DOHH2 (cell line): Measurements from ENCODE around the gene OSBPL8.

Experiments used
- H3F3A ChIP-seq: fragments of 200-600 bp; sonication (generic), shearing (Covaris generic); 2 replicates; pipeline ENCODE4 v1.6.0; 2016; ENCODE audit warnings: antibody characterized with exemption, mild to moderate bottlenecking; ENCODE audit not compliant: control insufficient read depth, insufficient read depth
- H3K27ac ChIP-seq: fragments of 200-600 bp; sonication (generic); 2 replicates; pipeline ENCODE4 v1.5.1; 2014; ENCODE audit warnings: low read depth, mild to moderate bottlenecking, low read length, moderate library complexity
- H3K27me3 ChIP-seq: fragments of 200-600 bp; sonication (generic); 2 replicates; pipeline ENCODE4 v1.6.1; 2014; ENCODE audit warnings: mild to moderate bottlenecking, low read length, mixed read lengths; ENCODE audit not compliant: control insufficient read depth
- H3K36me3 ChIP-seq: fragments of 200-600 bp; sonication (generic); 2 replicates; pipeline ENCODE4 v1.6.1; 2014; ENCODE audit warnings: mild to moderate bottlenecking, low read length, moderate library complexity, mixed read lengths; ENCODE audit not compliant: control insufficient read depth
- H3K4me1 ChIP-seq: fragments of 200-600 bp; sonication (generic); 2 replicates; pipeline ENCODE4 v1.6.1; 2014; ENCODE audit warnings: mild to moderate bottlenecking, low read length, mixed read lengths; ENCODE audit not compliant: control insufficient read depth
- H3K4me2 ChIP-seq: fragments of 200-600 bp; sonication (generic); 2 replicates; pipeline ENCODE4 v1.6.0; 2014; ENCODE audit warnings: mild to moderate bottlenecking, low read length, moderate library complexity
- H3K4me3 ChIP-seq: fragments of 200-600 bp; sonication (generic); 2 replicates; pipeline ENCODE4 v1.5.1; 2014; ENCODE audit warnings: mild to moderate bottlenecking, low read length, mixed read lengths
- H3K79me2 ChIP-seq: fragments of 200-600 bp; sonication (generic); 2 replicates; pipeline ENCODE4 v1.6.1; 2014; ENCODE audit warnings: mild to moderate bottlenecking, low read length, mixed read lengths; ENCODE audit not compliant: control insufficient read depth
- H3K9me2 ChIP-seq: fragments of 200-600 bp; sonication (generic); replicated peaks from 2 replicates; pipeline ENCODE4 v1.6.1; 2014; ENCODE audit warnings: mild to moderate bottlenecking, low read length, mixed read lengths; ENCODE audit not compliant: control insufficient read depth
- H3K9me3 ChIP-seq: fragments of 200-600 bp; sonication (generic); 2 replicates; pipeline ENCODE4 v1.6.1; 2014; ENCODE audit warnings: antibody characterized with exemption, low read length, mixed read lengths; ENCODE audit not compliant: control insufficient read depth, insufficient read depth
- H4K20me1 ChIP-seq: fragments of 200-600 bp; sonication (generic); 2 replicates; pipeline ENCODE4 v1.6.0; 2014; ENCODE audit warnings: low read depth, mild to moderate bottlenecking, antibody characterized with exemption, low read length, moderate library complexity; ENCODE audit not compliant: control insufficient read depth, insufficient read depth
- CTCF ChIP-seq: fragments of 200-600 bp; sonication (generic); IDR thresholded peaks from one replicate; pipeline ENCODE4 v1.5.1; 2014; ENCODE audit warnings: antibody characterized with exemption, mild to moderate bottlenecking, low read depth, low read length; ENCODE audit not compliant: poor library complexity, severe bottlenecking
- EZH2phosphoT487 ChIP-seq: fragments of 200-600 bp; sonication (generic); IDR thresholded peaks from 2 replicates; pipeline ENCODE4 v1.6.1; 2017; ENCODE audit warnings: borderline replicate concordance, mild to moderate bottlenecking, antibody characterized with exemption, low read length, moderate library complexity, mixed read lengths

The OSBPL8 gene

GRCh38 chr12:76573840-76574373, 14.3 kb upstream of the OSBPL8 start:
- H3F3A ChIP-seq, result no peaks in the 10 kb centered on the region
- no peaks in the 10 kb centered on the region for H3K36me3 ChIP-seq
- peaks cover 5% of the 10 kb centered on the region; the same call in 1 of the 2 replicates for H3K9me3 ChIP-seq
- no peak for TF ChIP-seq EZH2phosphoT487
- no peak for TF ChIP-seq CTCF
- H3K79me2 ChIP-seq, result no peaks in the 10 kb centered on the region
- no peaks in the 10 kb centered on the region for H3K9me2 ChIP-seq
- no peaks in the 10 kb centered on the region for H3K27me3 ChIP-seq
- no peaks in the 10 kb centered on the region for H4K20me1 ChIP-seq
- no peak overlapping the region for H3K4me2 ChIP-seq
- H3K27ac ChIP-seq, result no peak overlapping the region
- peaks cover 9% of the 10 kb centered on the region for H3K4me1 ChIP-seq
- no peak overlapping the region for H3K4me3 ChIP-seq

DNA sequence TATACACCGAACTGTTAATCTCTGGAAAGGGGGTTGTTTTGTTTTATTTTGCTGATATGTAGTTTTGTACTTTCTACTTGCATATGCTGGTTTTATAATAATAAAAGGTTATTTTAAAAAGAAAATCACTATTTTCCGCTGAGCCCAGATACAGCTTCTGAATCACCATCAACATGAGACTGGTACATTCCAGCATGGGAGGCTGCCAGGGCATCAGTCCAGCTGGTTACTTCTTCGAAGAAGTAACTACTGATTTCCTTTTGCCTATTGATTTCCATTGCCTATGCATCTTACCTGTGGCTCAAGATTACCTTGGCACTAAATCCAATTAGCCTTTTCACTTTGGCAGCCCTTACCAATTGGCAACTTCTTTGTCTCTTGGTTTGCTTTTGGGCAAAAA, 11.7 kb upstream of the OSBPL8 start:
- H3K4me2 ChIP-seq, result no peak overlapping the region
- no peak overlapping the region for H3K27ac ChIP-seq
- H3K9me3 ChIP-seq, result peaks cover 5% of the 10 kb centered on the region; the same call in 1 of the 2 replicates
- no peaks in the 10 kb centered on the region for H3K79me2 ChIP-seq
- H4K20me1 ChIP-seq, result no peaks in the 10 kb centered on the region
- no peaks in the 10 kb centered on the region for H3K36me3 ChIP-seq
- H3K4me3 ChIP-seq, result no peak overlapping the region
- H3F3A ChIP-seq, result no peaks in the 10 kb centered on the region
- TF ChIP-seq CTCF, result no peak
- no peak for TF ChIP-seq EZH2phosphoT487
- H3K9me2 ChIP-seq, result no peaks in the 10 kb centered on the region
- H3K4me1 ChIP-seq, result peaks cover 3% of the 10 kb centered on the region; the same call in 1 of the 2 replicates
- H3K27me3 ChIP-seq, result no peaks in the 10 kb centered on the region

DNA sequence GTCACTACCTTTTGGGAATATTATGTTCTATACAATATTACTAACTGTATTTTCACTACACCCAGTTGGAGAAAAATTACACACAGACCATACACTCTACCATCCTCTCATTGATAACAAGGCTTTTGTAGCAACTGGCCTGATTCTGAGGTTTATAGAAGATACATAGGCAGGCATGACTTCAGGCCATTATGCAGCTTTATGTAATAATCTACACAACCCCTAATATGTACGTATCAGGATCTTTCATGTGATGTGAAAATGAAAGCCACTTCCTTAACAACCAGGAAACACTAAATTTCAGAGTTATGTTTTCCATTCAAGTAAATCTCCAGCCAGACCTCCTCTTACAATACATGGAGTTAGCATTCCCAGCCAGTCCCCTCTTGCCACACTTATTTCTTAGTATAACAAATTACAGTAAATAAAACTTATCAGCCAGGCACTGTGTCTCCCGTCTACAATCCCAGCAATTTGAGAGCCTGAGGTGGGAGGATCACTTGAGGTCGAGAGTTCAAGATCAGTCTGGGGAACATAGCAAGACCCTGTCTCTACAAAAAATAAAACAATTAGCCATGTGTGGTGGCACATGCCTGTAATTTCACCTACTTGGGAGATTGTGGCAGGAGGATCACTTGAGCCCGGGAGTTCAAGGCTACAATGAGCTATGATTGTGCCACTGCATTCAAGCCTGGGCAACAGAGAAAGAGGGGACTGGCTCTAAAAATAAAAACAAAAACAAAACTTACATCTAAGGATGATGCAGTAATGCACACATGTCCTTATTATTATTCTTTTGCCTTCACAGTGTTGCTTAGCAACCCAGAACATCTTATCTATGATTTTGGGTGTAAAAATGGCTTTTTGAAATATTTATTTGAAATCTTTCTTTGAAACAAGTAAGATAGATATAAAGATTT, 10.4 kb upstream of the OSBPL8 start:
- Histone ChIP-seq H3K9me3 (peaks cover 5% of the 10 kb centered on the region; the same call in 1 of the 2 replicates), H3F3A (no peaks in the 10 kb centered on the region), H3K4me1 (peaks cover 3% of the 10 kb centered on the region; the same call in 1 of the 2 replicates), H3K36me3 (no peaks in the 10 kb centered on the region), H4K20me1 (no peaks in the 10 kb centered on the region), H3K27ac (no peak overlapping the region), H3K27me3 (no peaks in the 10 kb centered on the region), H3K4me2 (no peak overlapping the region), H3K9me2 (no peaks in the 10 kb centered on the region), H3K79me2 (no peaks in the 10 kb centered on the region), H3K4me3 (no peak overlapping the region)
- no peak for TF ChIP-seq EZH2phosphoT487
- TF ChIP-seq CTCF, result no peak
